Measurements from ENCODE around the gene INAFM1.

Gene INAFM1

DNA sequence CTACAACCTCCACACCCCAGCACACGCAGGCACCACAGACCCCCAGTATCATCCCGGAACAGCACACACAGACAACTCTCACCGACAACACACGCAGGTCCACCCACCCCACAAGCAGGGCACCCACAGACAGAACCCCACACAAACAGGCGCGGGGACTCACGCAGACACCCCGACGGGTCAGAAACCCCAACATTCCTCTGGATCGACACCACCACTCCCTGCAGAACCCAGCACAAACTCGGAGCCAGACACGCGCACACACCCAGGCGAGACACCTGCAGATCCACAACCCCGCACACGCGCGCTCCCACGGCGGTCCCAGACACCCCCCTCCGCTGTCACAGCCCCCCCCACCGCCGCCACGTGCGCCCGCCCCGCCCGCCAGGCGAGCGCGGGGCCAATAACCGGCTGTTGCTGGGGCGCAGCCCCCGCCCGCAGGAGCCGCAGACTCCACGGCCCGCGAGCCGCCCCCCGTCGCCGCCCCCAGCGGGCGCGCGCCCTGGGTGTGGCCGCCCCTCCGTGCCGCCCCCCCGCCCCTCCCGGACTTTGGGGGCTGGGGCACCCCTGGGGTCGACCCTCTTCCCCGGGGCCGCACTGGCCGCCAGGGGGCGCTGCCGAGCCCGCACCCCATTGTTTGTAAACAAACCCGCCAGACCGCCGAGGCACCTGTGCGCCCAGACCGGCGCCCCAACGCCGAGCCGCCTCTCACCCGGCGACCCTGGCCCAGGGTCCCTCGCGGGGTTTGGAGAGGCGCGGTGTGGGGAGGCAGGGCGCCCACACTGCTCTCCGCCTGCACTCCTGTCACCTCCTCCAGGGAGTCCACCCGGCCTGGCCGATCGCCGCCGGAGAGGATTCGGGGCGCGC, 44.4 kb upstream of the INAFM1 start (continued):
- TF ChIP-seq, protein P1, sequence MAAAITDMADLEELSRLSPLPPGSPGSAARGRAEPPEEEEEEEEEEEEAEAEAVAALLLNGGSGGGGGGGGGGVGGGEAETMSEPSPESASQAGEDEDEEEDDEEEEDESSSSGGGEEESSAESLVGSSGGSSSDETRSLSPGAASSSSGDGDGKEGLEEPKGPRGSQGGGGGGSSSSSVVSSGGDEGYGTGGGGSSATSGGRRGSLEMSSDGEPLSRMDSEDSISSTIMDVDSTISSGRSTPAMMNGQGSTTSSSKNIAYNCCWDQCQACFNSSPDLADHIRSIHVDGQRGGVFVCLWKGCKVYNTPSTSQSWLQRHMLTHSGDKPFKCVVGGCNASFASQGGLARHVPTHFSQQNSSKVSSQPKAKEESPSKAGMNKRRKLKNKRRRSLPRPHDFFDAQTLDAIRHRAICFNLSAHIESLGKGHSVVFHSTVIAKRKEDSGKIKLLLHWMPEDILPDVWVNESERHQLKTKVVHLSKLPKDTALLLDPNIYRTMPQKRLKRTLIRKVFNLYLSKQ (tag by site-specific recombination; IDR thresholded peaks at IDR 0.05; ENCODE audit: borderline replicate concordance): no peak
- TF ChIP-seq MEIS1 (CRISPR knock-in tag; IDR thresholded peaks at IDR 0.05; ENCODE audit: borderline replicate concordance): no peak
- TF ChIP-seq, protein P2, sequence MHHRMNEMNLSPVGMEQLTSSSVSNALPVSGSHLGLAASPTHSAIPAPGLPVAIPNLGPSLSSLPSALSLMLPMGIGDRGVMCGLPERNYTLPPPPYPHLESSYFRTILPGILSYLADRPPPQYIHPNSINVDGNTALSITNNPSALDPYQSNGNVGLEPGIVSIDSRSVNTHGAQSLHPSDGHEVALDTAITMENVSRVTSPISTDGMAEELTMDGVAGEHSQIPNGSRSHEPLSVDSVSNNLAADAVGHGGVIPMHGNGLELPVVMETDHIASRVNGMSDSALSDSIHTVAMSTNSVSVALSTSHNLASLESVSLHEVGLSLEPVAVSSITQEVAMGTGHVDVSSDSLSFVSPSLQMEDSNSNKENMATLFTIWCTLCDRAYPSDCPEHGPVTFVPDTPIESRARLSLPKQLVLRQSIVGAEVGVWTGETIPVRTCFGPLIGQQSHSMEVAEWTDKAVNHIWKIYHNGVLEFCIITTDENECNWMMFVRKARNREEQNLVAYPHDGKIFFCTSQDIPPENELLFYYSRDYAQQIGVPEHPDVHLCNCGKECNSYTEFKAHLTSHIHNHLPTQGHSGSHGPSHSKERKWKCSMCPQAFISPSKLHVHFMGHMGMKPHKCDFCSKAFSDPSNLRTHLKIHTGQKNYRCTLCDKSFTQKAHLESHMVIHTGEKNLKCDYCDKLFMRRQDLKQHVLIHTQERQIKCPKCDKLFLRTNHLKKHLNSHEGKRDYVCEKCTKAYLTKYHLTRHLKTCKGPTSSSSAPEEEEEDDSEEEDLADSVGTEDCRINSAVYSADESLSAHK (tag by site-specific recombination; IDR thresholded peaks at IDR 0.05): peak; percentile 40
- TF ChIP-seq KLF7 (tag by site-specific recombination; IDR thresholded peaks at IDR 0.05; ENCODE audit: borderline replicate concordance): peak; percentile 56; the same call in 1 of the 2 replicates
- TF ChIP-seq GLI2 (tag by site-specific recombination; IDR thresholded peaks at IDR 0.05; ENCODE audit: borderline replicate concordance, low read depth): no peak
- TF ChIP-seq ZFP41 (tag by site-specific recombination; IDR thresholded peaks at IDR 0.05; ENCODE audit: borderline replicate concordance): 0 out of 2 replicates have a peak, but pooled peaks have one; percentile 17
- TF ChIP-seq ZBTB17 (tag by site-specific recombination; IDR thresholded peaks at IDR 0.05): no peak
- TF ChIP-seq ZNF624 (tag by site-specific recombination; IDR thresholded peaks at IDR 0.05): no peak
- TF ChIP-seq, protein P3, sequence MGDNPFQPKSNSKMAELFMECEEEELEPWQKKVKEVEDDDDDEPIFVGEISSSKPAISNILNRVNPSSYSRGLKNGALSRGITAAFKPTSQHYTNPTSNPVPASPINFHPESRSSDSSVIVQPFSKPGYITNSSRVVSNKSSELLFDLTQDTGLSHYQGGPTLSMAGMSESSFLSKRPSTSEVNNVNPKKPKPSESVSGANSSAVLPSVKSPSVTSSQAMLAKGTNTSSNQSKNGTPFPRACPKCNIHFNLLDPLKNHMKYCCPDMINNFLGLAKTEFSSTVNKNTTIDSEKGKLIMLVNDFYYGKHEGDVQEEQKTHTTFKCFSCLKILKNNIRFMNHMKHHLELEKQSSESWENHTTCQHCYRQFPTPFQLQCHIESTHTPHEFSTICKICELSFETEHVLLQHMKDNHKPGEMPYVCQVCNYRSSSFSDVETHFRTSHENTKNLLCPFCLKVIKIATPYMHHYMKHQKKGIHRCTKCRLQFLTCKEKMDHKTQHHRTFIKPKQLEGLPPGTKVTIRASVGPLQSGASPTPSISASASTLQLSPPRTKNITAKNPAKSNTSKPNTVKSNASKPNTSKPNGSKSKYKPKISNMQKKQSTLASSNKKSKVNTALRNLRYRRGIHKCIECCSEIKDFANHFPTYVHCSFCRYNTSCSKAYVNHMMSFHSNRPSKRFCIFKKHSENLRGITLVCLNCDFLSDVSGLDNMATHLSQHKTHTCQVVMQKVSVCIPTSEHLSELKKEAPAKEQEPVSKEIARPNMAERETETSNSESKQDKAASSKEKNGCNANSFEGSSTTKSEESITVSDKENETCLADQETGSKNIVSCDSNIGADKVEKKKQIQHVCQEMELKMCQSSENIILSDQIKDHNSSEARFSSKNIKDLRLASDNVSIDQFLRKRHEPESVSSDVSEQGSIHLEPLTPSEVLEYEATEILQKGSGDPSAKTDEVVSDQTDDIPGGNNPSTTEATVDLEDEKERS (tag by site-specific recombination; IDR thresholded peaks at IDR 0.05): peak; percentile 72
- peak; percentile 54 for TF ChIP-seq ZFHX2 (tag by site-specific recombination; conservative IDR thresholded peaks at IDR 0.05)
- TF ChIP-seq ZNF510 (tag by site-specific recombination; IDR thresholded peaks at IDR 0.05; ENCODE audit: insufficient replicate concordance): no peak
- peak; percentile 22; the same call in 1 of the 2 replicates for TF ChIP-seq ZNF660 (tag by site-specific recombination; IDR thresholded peaks at IDR 0.05)
- TF ChIP-seq ZNF843 (tag by site-specific recombination; IDR thresholded peaks at IDR 0.05): peak; percentile 20; the same call in 1 of the 2 replicates
- TF ChIP-seq, protein P4, sequence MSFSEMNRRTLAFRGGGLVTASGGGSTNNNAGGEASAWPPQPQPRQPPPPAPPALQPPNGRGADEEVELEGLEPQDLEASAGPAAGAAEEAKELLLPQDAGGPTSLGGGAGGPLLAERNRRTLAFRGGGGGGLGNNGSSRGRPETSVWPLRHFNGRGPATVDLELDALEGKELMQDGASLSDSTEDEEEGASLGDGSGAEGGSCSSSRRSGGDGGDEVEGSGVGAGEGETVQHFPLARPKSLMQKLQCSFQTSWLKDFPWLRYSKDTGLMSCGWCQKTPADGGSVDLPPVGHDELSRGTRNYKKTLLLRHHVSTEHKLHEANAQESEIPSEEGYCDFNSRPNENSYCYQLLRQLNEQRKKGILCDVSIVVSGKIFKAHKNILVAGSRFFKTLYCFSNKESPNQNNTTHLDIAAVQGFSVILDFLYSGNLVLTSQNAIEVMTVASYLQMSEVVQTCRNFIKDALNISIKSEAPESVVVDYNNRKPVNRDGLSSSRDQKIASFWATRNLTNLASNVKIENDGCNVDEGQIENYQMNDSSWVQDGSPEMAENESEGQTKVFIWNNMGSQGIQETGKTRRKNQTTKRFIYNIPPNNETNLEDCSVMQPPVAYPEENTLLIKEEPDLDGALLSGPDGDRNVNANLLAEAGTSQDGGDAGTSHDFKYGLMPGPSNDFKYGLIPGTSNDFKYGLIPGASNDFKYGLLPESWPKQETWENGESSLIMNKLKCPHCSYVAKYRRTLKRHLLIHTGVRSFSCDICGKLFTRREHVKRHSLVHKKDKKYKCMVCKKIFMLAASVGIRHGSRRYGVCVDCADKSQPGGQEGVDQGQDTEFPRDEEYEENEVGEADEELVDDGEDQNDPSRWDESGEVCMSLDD (tag by site-specific recombination; IDR thresholded peaks at IDR 0.05): peak; percentile 97
- TF ChIP-seq ZNF239 (tag by site-specific recombination; IDR thresholded peaks at IDR 0.05): peak; percentile 11; the same call in 1 of the 2 replicates
- TF ChIP-seq, protein P5, sequence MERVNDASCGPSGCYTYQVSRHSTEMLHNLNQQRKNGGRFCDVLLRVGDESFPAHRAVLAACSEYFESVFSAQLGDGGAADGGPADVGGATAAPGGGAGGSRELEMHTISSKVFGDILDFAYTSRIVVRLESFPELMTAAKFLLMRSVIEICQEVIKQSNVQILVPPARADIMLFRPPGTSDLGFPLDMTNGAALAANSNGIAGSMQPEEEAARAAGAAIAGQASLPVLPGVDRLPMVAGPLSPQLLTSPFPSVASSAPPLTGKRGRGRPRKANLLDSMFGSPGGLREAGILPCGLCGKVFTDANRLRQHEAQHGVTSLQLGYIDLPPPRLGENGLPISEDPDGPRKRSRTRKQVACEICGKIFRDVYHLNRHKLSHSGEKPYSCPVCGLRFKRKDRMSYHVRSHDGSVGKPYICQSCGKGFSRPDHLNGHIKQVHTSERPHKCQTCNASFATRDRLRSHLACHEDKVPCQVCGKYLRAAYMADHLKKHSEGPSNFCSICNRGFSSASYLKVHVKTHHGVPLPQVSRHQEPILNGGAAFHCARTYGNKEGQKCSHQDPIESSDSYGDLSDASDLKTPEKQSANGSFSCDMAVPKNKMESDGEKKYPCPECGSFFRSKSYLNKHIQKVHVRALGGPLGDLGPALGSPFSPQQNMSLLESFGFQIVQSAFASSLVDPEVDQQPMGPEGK (tag by site-specific recombination; IDR thresholded peaks at IDR 0.05): peak; percentile 68
- no peak for TF ChIP-seq IKZF3 (tag by site-specific recombination; IDR thresholded peaks at IDR 0.05)
- TF ChIP-seq ZNF416 (tag by site-specific recombination; IDR thresholded peaks at IDR 0.05): no peak
- TF ChIP-seq GLIS1 (tag by site-specific recombination; IDR thresholded peaks at IDR 0.05): peak; percentile 72
- TF ChIP-seq ZNF335 (tag by site-specific recombination; conservative IDR thresholded peaks at IDR 0.05): peak; percentile 15; the same call in 1 of the 2 replicates
- TF ChIP-seq ZNF792 (tag by site-specific recombination; IDR thresholded peaks at IDR 0.05): 0 out of 2 replicates have a peak, but pooled peaks have one; percentile 27
- peak; percentile 14; the same call in 1 of the 2 replicates for TF ChIP-seq ZNF76 (tag by site-specific recombination; IDR thresholded peaks at IDR 0.05; ENCODE audit: borderline replicate concordance, low read depth)
- peak; percentile 32 for TF ChIP-seq ZNF623 (tag by site-specific recombination; IDR thresholded peaks at IDR 0.05)
- TF ChIP-seq KLF8 (tag by site-specific recombination; IDR thresholded peaks at IDR 0.05): peak; percentile 89
- TF ChIP-seq ZNF174 (tag by site-specific recombination; IDR thresholded peaks at IDR 0.05): no peak
